Fibroblast of lung (primary cell): Measurements from ENCODE around the gene CDX1. TPM values are rescaled to one million over a fixed set of nuclear protein-coding genes. Genes with fewer than 3 reads are reported as not detected.

Experiments used
- DNase-seq, 2 donors: peaks; one replicate each; pipeline versions ENCODE4 v3.0.0 to v3.0.0-alpha.2; 2010; ENCODE audit warnings: low read depth in 2 of 2
- H2AFZ ChIP-seq: 2 replicates; pipeline ENCODE4 v1.5.1; 2012; ENCODE audit warnings: low read length, control low read depth, inconsistent platforms
- H3K27ac ChIP-seq: 2 replicates; pipeline ENCODE4 v1.5.1; 2011; ENCODE audit warnings: low read length, control low read depth; ENCODE audit not compliant: insufficient read depth
- H3K27me3 ChIP-seq: 2 replicates; pipeline ENCODE4 v1.5.1; 2011; ENCODE audit warnings: mild to moderate bottlenecking, low read length; ENCODE audit not compliant: control insufficient read depth, insufficient read depth
- H3K36me3 ChIP-seq: 2 replicates; pipeline ENCODE4 v1.5.1; 2011; ENCODE audit warnings: low read length; ENCODE audit not compliant: control insufficient read depth, insufficient read depth
- H3K4me1 ChIP-seq: 2 replicates; pipeline ENCODE4 v1.5.1; 2011; ENCODE audit warnings: low read length; ENCODE audit not compliant: control insufficient read depth, insufficient read depth; ENCODE audit errors: extremely low read depth
- H3K4me2 ChIP-seq: 2 replicates; pipeline ENCODE4 v1.5.1; 2011; ENCODE audit warnings: low read length, control low read depth; ENCODE audit not compliant: insufficient read depth; ENCODE audit errors: extremely low read depth
- H3K4me3 ChIP-seq, 4 experiments: fragments of 200-600 bp in 1 of 4; sonication (generic) in 1 of 4; replicated peaks in 1 of 4; 2 replicates each; pipeline ENCODE4 v1.5.1; 2011 to 2016; ENCODE audit warnings: low read length in 4 of 4, low read depth in 3 of 4, mild to moderate bottlenecking in 3 of 4, control low read depth in 2 of 4, inconsistent platforms in 1 of 4, mixed read lengths in 1 of 4; ENCODE audit not compliant: insufficient read depth in 1 of 4; ENCODE audit errors: control extremely low read depth in 1 of 4
- H3K79me2 ChIP-seq: 2 replicates; pipeline ENCODE4 v1.5.1; 2012; ENCODE audit warnings: mild to moderate bottlenecking, low read length, inconsistent platforms; ENCODE audit not compliant: control insufficient read depth, insufficient read depth
- H3K9ac ChIP-seq: 2 replicates; pipeline ENCODE4 v1.5.1; 2011; ENCODE audit warnings: mild to moderate bottlenecking, low read length, control low read depth; ENCODE audit not compliant: insufficient read depth
- H3K9me3 ChIP-seq: 2 replicates; pipeline ENCODE4 v1.5.1; 2012; ENCODE audit warnings: low read depth, low read length; ENCODE audit not compliant: control insufficient read depth, insufficient read depth
- H4K20me1 ChIP-seq: 2 replicates; pipeline ENCODE4 v1.5.1; 2011; ENCODE audit warnings: low read length; ENCODE audit not compliant: control insufficient read depth, insufficient read depth; ENCODE audit errors: extremely low read depth
- EZH2 ChIP-seq: IDR thresholded peaks from 2 replicates; pipeline ENCODE4 v1.5.1; 2012; ENCODE audit warnings: low read length, control low read depth, mild to moderate bottlenecking; ENCODE audit errors: missing control alignments
- polyA plus RNA-seq, 2 donors: library from polyadenylated mRNA; depleted of rRNA in 1 of 2; stranded (reverse) in 1 of 2; unstranded in 1 of 2; fragments of >200 nt; gene quantifications; 2 replicates each; pipeline ENCODE4 v1.2.1, GENCODE V29; 2011 to 2012; ENCODE audit warnings: missing spikeins in 1 of 2
- total RNA-seq: library from RNA; depleted of rRNA; stranded (reverse); fragments of >200 nt; gene quantifications from 2 replicates; pipeline ENCODE4 v1.2.1, GENCODE V29; 2014
- TF ChIP-seq, protein P1 (sequence below), 2 donors: IDR thresholded peaks in 1 of 2; conservative IDR thresholded peaks in 1 of 2; 1 replicate in 1 of 2; 2 replicates in 1 of 2; pipeline ENCODE4 v1.5.1; 2011 to 2012; ENCODE audit warnings: low read length in 2 of 2, control low read depth in 1 of 2, inconsistent platforms in 1 of 2, low read depth in 1 of 2, mild to moderate bottlenecking in 1 of 2

The CDX1 gene
- total and polyA plus RNA-seq, 2 donors (not counting 1 experiment from before 2014, with no cell fraction given): 0.33 to 1.8 TPM

DNA sequence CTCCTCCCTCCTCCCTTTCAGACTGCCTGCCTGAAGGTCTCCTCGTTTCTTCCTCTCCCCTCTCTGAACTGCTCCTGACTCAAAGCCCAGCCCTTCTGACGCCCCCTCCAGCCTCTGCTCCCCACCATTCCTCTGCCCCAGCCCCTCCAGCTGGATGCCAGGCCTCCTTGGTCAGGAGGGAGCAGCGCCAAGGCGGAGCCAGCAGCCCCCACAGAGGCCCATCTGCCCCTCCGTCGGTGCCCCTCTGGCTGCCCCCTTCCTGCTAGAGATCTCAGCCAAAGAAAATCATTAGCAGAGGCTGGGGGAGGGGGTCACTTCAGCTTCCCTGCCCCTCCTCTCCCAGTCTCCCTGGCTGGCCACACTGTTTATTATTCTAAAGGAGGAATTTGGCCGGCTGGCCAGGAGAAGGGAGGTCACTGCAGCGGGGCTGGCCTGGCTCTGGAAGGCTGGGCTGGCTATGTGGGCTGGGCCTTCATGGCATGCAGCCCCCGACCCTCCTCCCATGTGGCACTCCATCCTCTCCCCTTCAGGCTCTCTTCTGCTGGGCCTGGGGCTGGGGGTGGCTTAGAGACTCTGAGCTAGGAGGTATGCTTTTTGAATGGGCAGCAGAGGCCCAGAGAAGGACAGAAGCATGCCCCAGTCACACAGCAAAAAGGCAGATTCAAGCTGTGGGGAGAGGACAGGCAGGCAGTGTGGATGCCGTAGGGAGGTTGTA, 27.9 kb upstream of the CDX1 start:
- peak overlapping the region; percentile 99 for H3K27ac ChIP-seq
- H2AFZ ChIP-seq: no peak overlapping the region
- peak; percentile 94 to 97 for DNase-seq
- H4K20me1 ChIP-seq: no peaks in the 10 kb centered on the region
- TF ChIP-seq, protein P1, sequence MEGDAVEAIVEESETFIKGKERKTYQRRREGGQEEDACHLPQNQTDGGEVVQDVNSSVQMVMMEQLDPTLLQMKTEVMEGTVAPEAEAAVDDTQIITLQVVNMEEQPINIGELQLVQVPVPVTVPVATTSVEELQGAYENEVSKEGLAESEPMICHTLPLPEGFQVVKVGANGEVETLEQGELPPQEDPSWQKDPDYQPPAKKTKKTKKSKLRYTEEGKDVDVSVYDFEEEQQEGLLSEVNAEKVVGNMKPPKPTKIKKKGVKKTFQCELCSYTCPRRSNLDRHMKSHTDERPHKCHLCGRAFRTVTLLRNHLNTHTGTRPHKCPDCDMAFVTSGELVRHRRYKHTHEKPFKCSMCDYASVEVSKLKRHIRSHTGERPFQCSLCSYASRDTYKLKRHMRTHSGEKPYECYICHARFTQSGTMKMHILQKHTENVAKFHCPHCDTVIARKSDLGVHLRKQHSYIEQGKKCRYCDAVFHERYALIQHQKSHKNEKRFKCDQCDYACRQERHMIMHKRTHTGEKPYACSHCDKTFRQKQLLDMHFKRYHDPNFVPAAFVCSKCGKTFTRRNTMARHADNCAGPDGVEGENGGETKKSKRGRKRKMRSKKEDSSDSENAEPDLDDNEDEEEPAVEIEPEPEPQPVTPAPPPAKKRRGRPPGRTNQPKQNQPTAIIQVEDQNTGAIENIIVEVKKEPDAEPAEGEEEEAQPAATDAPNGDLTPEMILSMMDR (conservative IDR thresholded peaks at IDR 0.05 in 1 of 2, IDR thresholded peaks at IDR 0.05 in 1 of 2; ENCODE audit: low read depth in 1 of 2, low read length in 2 of 2): no peak
- H3K4me2 ChIP-seq: peak overlapping the region; percentile 93
- peaks cover 28% of the 10 kb centered on the region for H3K36me3 ChIP-seq
- peak overlapping the region in 1 of 4 experiments; percentile 41 for H3K4me3 ChIP-seq
- H3K9me3 ChIP-seq: no peaks in the 10 kb centered on the region
- peaks cover 89% of the 10 kb centered on the region for H3K4me1 ChIP-seq
- H3K9ac ChIP-seq: peak overlapping the region; percentile 74
- peaks cover 78% of the 10 kb centered on the region for H3K79me2 ChIP-seq
- no peaks in the 10 kb centered on the region for H3K27me3 ChIP-seq

DNA sequence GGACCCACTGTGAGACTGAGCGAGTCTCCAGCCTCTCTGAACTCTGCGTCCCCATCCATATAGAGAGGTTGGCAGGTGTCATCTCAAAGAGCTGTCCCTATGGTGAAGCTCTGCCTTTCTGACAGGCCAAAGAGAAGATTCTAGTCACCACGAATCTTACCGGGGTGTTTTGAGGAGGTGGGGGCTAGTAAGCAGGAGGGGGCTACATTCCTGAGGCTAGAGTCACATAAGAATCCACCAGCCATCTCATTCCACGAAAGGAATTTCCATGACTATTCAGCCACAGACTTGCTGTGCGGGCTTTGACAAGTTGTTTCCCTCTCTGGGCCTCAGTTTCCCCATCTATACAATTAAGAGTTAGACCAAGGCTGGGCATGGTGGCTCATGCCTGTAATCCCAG, 27.2 kb upstream of the CDX1 start:
- peak; percentile 66 to 97 for DNase-seq
- Histone ChIP-seq H3K27ac (peak overlapping the region; percentile 99), H3K4me2 (peak overlapping the region; percentile 77), H3K9me3 (no peaks in the 10 kb centered on the region), H3K9ac (peak overlapping the region; percentile 74), H3K79me2 (peaks cover 74% of the 10 kb centered on the region), H3K36me3 (peaks cover 25% of the 10 kb centered on the region), H4K20me1 (no peaks in the 10 kb centered on the region), H3K27me3 (no peaks in the 10 kb centered on the region), H2AFZ (no peak overlapping the region), H3K4me3 (peak overlapping the region in 1 of 4 experiments; percentile 0), H3K4me1 (peaks cover 91% of the 10 kb centered on the region)
- TF ChIP-seq, protein P1 (conservative IDR thresholded peaks at IDR 0.05 in 1 of 2, IDR thresholded peaks at IDR 0.05 in 1 of 2; ENCODE audit: low read depth in 1 of 2, low read length in 2 of 2): no peak
- TF ChIP-seq EZH2: no peak

DNA sequence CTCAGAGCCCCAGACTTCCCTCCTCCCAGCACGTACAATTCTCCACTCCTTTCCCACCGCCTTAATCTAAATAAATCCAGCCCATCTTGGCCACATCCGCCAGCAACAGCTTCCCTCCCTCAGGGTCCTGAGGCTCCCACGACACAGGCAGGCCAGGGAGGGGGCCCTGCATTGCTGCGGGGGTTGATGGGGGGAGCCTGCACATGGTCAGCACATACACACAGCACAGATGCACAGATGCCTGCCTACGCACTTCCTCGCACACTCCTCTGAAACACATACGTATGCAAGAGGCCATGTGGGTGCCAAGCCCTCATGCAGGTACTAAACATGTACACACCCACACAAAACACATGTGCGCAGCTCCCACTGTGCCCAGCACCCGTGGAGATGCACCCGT, 25.7 kb upstream of the CDX1 start:
- peak; percentile 85 to 97 for DNase-seq

More for the DNA sequence above, 25.7 kb upstream of the CDX1 start:
- no peaks in the 10 kb centered on the region for H4K20me1 ChIP-seq
- H3K79me2 ChIP-seq: peaks cover 71% of the 10 kb centered on the region
- no peaks in the 10 kb centered on the region for H3K9me3 ChIP-seq
- peak overlapping the region; percentile 99 for H3K27ac ChIP-seq
- no peak for TF ChIP-seq EZH2
- TF ChIP-seq, protein P1 (conservative IDR thresholded peaks at IDR 0.05 in 1 of 2, IDR thresholded peaks at IDR 0.05 in 1 of 2; ENCODE audit: low read depth in 1 of 2, low read length in 2 of 2): no peak
- H3K36me3 ChIP-seq: peaks cover 12% of the 10 kb centered on the region
- peak overlapping the region; percentile 74 for H3K9ac ChIP-seq
- no peaks in the 10 kb centered on the region for H3K27me3 ChIP-seq
- H3K4me1 ChIP-seq: peaks cover 89% of the 10 kb centered on the region
- H3K4me3 ChIP-seq: no peak overlapping the region
- H3K4me2 ChIP-seq: peak overlapping the region; percentile 33
- no peak overlapping the region for H2AFZ ChIP-seq
